Effector memory CD8-positive, alpha-beta T cell (primary cell): ENCODE measurements around the gene TMTC1.
"Not testable (repeated sequence)": the region's sequence is repeated elsewhere in the genome, so short reads cannot be mapped to it uniquely, and the experiment has no call there.

Experiments
- ATAC-seq: fragments of 150-1000 bp; cut with Tn5 transposase; replicated peaks from 2 replicates; pipeline ENCODE4 v1.10.0; 2021; ENCODE audit warnings: mild to moderate bottlenecking, moderate library complexity
- DNase-seq, 3 experiments: peaks; one replicate each; pipeline ENCODE4 v3.0.0; 2021
- H3K27ac Mint-ChIP-seq, 2 donors: one replicate each; pipeline ENCODE4 v1.8.0; 2022; ENCODE audit warnings: mild to moderate bottlenecking in 2 of 2, mixed read lengths in 2 of 2, moderate library complexity in 2 of 2
- H3K27me3 Mint-ChIP-seq, 2 donors: one replicate each; pipeline ENCODE4 v1.8.0; 2022; ENCODE audit warnings: mixed read lengths in 2 of 2
- H3K36me3 Mint-ChIP-seq: one replicate; pipeline ENCODE4 v1.8.0; 2022; ENCODE audit warnings: mild to moderate bottlenecking, moderate library complexity, mixed read lengths; ENCODE audit not compliant: insufficient read depth
- H3K4me1 Mint-ChIP-seq, 2 donors: one replicate each; pipeline ENCODE4 v1.8.0; 2022; ENCODE audit warnings: low read depth in 2 of 2, mixed read lengths in 2 of 2
- H3K4me3 Mint-ChIP-seq, 2 donors: one replicate each; pipeline ENCODE4 v1.8.0; 2022; ENCODE audit warnings: mild to moderate bottlenecking in 2 of 2, mixed read lengths in 2 of 2, moderate library complexity in 2 of 2
- H3K9me3 Mint-ChIP-seq, 2 donors: one replicate each; pipeline ENCODE4 v1.8.0; 2022; ENCODE audit warnings: mixed read lengths in 2 of 2

Gene TMTC1

GRCh38 chr12:29649722-29650121, 134.0 kb downstream of the TMTC1 start:
- Mint-ChIP-seq H3K4me3 (no peak overlapping the region), H3K27ac (no peak overlapping the region)
- no peak for ATAC-seq

DNA sequence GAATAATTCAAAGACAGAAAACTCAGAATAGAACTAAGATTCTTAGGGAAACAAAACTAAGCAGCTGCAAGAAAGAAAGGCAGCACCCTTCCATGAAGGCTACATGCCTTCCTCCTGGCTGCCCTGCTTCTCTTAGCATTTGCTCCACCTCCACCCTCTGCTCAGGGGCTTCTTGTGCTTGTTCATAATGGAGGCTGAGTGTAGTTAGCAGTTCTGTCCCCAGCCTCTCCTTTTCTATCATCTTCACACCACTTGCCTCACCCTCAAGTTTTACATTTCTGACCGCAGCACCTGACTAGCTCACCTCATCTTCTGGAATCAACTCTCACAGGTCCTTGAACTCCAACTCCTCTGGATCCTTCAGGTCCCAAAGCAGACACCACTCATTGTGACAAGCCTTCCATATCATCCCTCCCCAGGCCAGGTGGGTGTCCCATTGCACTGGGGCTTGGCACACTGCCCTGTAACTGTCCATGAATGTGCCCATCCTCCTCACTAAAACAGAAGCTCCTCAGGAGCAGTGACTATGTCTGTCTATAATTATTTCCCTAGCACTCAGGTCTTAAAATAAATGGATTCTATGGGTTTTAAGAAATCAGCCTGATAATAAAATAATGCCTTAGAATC, 139.1 kb downstream of the TMTC1 start:
- Mint-ChIP-seq H3K27me3 (peaks cover 4 to 8% of the 10 kb centered on the region in 2 donors), H3K36me3 (no peaks in the 10 kb centered on the region), H3K9me3 (peaks cover 5% of the 10 kb centered on the region in 2 donors), H3K27ac (no peak overlapping the region), H3K4me1 (no peaks in the 10 kb centered on the region), H3K4me3 (no peak overlapping the region)
- no peak for DNase-seq
- no peak for ATAC-seq

More at GRCh38 chr12:29649722-29650121, 134.0 kb downstream of the TMTC1 start:
- no peak for DNase-seq
- Mint-ChIP-seq H3K27me3 (peaks cover 6 to 14% of the 10 kb centered on the region in 2 donors), H3K9me3 (no peaks in the 10 kb centered on the region), H3K36me3 (no peaks in the 10 kb centered on the region), H3K4me1 (no peaks in the 10 kb centered on the region)

DNA sequence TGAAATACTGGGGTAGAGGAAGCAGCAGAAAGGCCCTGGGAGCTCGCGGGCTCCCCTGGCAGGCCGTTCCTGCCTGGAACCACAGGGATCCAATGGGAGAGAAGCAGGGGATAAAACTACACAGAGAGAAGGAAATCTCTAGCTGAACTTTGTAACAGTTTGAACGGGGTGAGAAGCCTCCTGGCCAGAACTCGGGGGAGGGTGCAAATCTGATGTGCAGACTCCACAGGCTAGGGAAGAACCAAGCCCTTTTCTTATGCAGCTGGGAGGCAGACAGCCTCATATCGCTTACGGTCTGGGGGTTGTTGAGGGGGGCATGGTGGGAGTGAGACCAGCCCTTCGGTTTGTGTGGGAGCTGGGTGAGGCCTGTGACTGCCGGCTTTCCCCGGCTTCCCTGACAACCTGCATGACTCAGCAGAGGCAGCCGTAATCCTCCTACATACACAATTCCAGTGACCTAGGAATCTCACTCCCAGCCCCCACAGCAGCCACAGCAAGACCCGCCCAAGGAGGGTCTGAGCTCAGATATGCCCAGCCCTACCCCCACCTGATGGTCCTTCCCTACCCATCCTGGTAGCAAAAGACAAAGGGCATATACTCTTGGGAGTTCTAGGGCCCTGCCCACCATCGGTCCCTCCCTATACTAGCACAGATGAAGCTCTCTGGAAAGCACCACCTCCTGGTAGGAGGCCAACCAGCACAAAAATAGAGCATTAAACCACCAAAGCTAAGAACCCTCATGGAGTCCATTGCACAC, 143.0 kb downstream of the TMTC1 start:
- peaks cover 5 to 6% of the 10 kb centered on the region in 2 donors for H3K9me3 Mint-ChIP-seq
- peaks cover 11 to 12% of the 10 kb centered on the region in 2 donors for H3K27me3 Mint-ChIP-seq
- H3K36me3 Mint-ChIP-seq: no peaks in the 10 kb centered on the region
- H3K27ac Mint-ChIP-seq: no peak overlapping the region
- H3K4me1 Mint-ChIP-seq: no peaks in the 10 kb centered on the region
- ATAC-seq: no peak
- no peak for DNase-seq
- no peak overlapping the region for H3K4me3 Mint-ChIP-seq

GRCh38 chr12:29639893-29640495, 143.7 kb downstream of the TMTC1 start:
- Mint-ChIP-seq H3K4me1 (no peaks in the 10 kb centered on the region), H3K27ac (no peak overlapping the region), H3K27me3 (peaks cover 11 to 12% of the 10 kb centered on the region in 2 donors), H3K4me3 (no peak overlapping the region), H3K9me3 (peaks cover 5 to 6% of the 10 kb centered on the region in 2 donors), H3K36me3 (no peaks in the 10 kb centered on the region)
- ATAC-seq (no peak), DNase-seq (no peak)

DNA sequence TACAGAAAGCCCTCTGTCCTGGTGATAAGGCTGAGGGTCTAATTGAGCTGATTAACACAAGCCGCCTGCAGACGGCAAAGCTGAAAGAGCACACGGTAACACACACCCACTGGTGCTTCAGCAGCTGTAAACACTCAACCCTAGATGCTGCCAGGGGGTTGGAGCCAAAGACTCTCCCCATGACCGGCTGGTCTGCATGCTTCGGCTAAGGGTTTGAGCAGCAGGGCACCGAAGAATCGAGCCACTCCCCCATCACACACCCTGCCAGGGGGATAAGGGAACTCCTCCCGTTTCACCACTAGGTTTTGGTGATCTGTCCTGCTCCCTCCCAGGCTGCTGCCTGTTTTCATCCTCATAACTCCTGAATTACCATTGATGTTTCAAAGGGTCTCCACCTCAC, 145.2 kb downstream of the TMTC1 start:
- H3K9me3 Mint-ChIP-seq: peaks cover 5 to 6% of the 10 kb centered on the region in 2 donors
- H3K27ac Mint-ChIP-seq: no peak overlapping the region
- no peak for DNase-seq
- H3K4me1 Mint-ChIP-seq: no peaks in the 10 kb centered on the region
- H3K4me3 Mint-ChIP-seq: no peak overlapping the region
- H3K36me3 Mint-ChIP-seq: no peaks in the 10 kb centered on the region
- H3K27me3 Mint-ChIP-seq: peaks cover 11 to 12% of the 10 kb centered on the region in 2 donors
- ATAC-seq: no peak

GRCh38 chr12:29634057-29634456, 149.7 kb downstream of the TMTC1 start:
- H3K36me3 Mint-ChIP-seq: no peaks in the 10 kb centered on the region
- no peak overlapping the region for H3K27ac Mint-ChIP-seq
- H3K9me3 Mint-ChIP-seq: no peaks in the 10 kb centered on the region
- peaks cover 0 to 6% of the 10 kb centered on the region in 2 donors for H3K27me3 Mint-ChIP-seq
- no peak overlapping the region for H3K4me3 Mint-ChIP-seq
- ATAC-seq (no peak), DNase-seq (no peak)
- H3K4me1 Mint-ChIP-seq: no peaks in the 10 kb centered on the region

DNA sequence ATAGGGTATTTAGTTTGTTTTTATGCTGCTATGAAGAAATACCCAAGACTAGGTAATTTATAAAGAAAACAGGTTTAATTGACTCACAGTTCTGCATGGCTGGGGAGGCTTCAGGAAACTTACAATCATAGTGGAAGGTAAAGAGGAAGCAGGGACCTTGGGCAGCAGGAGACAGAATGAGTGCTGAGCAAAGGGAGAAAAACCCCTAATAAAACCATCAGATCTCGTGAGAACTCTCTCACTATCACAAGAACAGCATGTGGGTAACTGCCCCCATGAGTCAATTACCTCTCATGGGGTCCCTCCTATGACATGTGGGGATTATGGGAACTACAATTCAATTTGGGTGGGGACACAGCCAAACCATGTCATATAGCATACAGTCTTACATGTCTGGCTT, 153.6 kb downstream of the TMTC1 start:
- H3K9me3 Mint-ChIP-seq, DNase-seq, H3K36me3 Mint-ChIP-seq, H3K4me1 Mint-ChIP-seq, H3K27ac Mint-ChIP-seq, H3K4me3 Mint-ChIP-seq, H3K27me3 Mint-ChIP-seq, ATAC-seq: not testable (repeated sequence)

- no peaks in the 10 kb centered on the region for H3K9me3 Mint-ChIP-seq
- H3K27ac Mint-ChIP-seq: no peak overlapping the region
- peaks cover 5% of the 10 kb centered on the region for H3K36me3 Mint-ChIP-seq
- no peak overlapping the region for H3K4me3 Mint-ChIP-seq
- H3K27me3 Mint-ChIP-seq: no peaks in the 10 kb centered on the region
- H3K4me1 Mint-ChIP-seq: no peaks in the 10 kb centered on the region
- DNase-seq: no peak
- no peak for ATAC-seq
Observed at GRCh38 chr12:29627221-29627620, 156.5 kb downstream of the TMTC1 start.

GRCh38 chr12:29625359-29625953, 158.3 kb downstream of the TMTC1 start:
- no peak for DNase-seq
- no peaks in the 10 kb centered on the region for H3K9me3 Mint-ChIP-seq
- no peak for ATAC-seq
- H3K4me1 Mint-ChIP-seq: no peaks in the 10 kb centered on the region
- H3K36me3 Mint-ChIP-seq: peaks cover 5% of the 10 kb centered on the region
- H3K27ac Mint-ChIP-seq: no peak overlapping the region
- peaks cover 5% of the 10 kb centered on the region in 2 donors for H3K27me3 Mint-ChIP-seq
- no peak overlapping the region for H3K4me3 Mint-ChIP-seq

DNA sequence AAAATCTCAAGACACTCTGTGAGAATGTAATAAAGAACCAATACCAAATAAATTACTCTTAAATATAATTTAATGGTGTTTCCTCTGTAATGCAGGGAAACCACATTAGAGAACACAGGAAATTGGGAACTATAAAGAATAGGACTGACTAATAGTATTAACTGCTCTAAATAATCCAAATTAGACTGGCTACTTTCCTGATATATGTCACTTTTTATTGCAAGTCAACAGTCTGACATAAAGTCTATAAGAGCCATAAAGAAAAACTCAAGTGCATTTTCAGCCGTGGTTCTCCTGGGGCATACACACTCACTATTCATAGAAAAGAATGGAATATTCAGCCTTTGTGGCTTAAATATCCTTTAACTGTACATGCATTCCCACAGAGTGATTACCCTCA, 161.5 kb downstream of the TMTC1 start:
- DNase-seq (no peak), ATAC-seq (no peak)
- Mint-ChIP-seq H3K9me3 (no peaks in the 10 kb centered on the region), H3K4me1 (no peaks in the 10 kb centered on the region), H3K27me3 (peaks cover 6 to 8% of the 10 kb centered on the region in 2 donors), H3K36me3 (peaks cover 5% of the 10 kb centered on the region), H3K27ac (no peak overlapping the region), H3K4me3 (no peak overlapping the region)

DNA sequence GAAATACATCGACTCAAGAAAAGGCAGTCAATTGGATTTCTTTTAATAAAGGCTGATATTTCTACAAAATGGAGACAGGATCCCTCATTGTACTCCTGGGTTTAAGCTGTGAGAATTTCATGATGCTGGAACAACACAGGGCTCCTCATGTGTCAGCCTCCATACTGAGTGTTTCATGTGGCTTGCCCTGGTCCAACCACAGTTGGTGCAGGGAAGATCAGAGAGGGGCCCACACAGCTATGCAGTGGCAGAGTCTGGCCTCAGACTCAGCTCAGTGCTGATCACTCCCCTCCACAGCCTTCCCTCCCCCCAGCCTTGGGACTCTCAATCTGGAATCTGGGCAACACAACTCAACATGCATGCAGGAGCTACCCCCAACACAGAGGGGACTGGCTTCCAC, 163.7 kb downstream of the TMTC1 start:
- no peak overlapping the region for H3K27ac Mint-ChIP-seq
- no peaks in the 10 kb centered on the region for H3K4me1 Mint-ChIP-seq
- ATAC-seq: no peak
- peaks cover 6 to 8% of the 10 kb centered on the region in 2 donors for H3K27me3 Mint-ChIP-seq
- no peaks in the 10 kb centered on the region for H3K9me3 Mint-ChIP-seq
- no peak for DNase-seq
- H3K36me3 Mint-ChIP-seq: peaks cover 2% of the 10 kb centered on the region
- no peak overlapping the region for H3K4me3 Mint-ChIP-seq

DNA sequence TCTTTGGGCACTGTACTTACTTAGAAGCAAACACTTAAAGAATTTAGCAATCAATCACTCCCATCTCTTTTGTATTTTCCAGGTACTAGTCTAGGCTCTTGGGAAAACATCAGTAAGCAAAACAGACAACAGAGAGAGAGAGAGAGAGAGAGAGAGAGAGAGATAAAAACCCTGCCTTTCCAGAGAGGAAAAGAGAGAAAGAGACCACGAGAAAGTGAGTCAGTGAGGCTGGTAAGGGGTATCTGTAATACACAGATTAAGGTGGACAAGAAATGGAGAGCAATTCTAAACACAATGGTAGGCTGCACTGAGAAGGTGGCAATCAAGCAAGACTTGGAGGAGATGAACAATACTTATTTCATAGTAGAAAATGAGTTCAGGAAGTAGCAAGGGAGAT, 166.3 kb downstream of the TMTC1 start:
- no peak overlapping the region for H3K27ac Mint-ChIP-seq
- no peak for ATAC-seq
- DNase-seq: no peak
- H3K4me3 Mint-ChIP-seq: no peak overlapping the region
- peaks cover 6 to 17% of the 10 kb centered on the region in 2 donors for H3K27me3 Mint-ChIP-seq
- H3K9me3 Mint-ChIP-seq: no peaks in the 10 kb centered on the region
- H3K4me1 Mint-ChIP-seq: no peaks in the 10 kb centered on the region
- H3K36me3 Mint-ChIP-seq: no peaks in the 10 kb centered on the region

- Mint-ChIP-seq H3K9me3 (no peaks in the 10 kb centered on the region), H3K27ac (no peak overlapping the region), H3K27me3 (peaks cover 6 to 17% of the 10 kb centered on the region in 2 donors), H3K4me1 (no peaks in the 10 kb centered on the region), H3K4me3 (no peak overlapping the region), H3K36me3 (no peaks in the 10 kb centered on the region)
- DNase-seq (no peak), ATAC-seq (no peak)
Observed at GRCh38 chr12:29616664-29617406, 166.9 kb downstream of the TMTC1 start.
